Right ventricle myocardium inferior (tissue), 1 donor: ENCODE measurements around the gene MACROD2. TPM values are rescaled to one million over a fixed set of nuclear protein-coding genes. Genes with fewer than 3 reads are reported as not detected.
"Not testable (repeated sequence)": the region's sequence is repeated elsewhere in the genome, so short reads cannot be mapped to it uniquely, and the experiment has no call there.

Source experiments
- ATAC-seq: fragments of 200-7000 bp; cut with Tn5 transposase; one replicate; pipeline ENCODE4 v1.9.1; 2020; ENCODE audit warnings: mild to moderate bottlenecking, moderate library complexity
- DNase-seq: peaks from one replicate; pipeline ENCODE4 v3.0.0; 2021; ENCODE audit errors: missing footprints
- intact Hi-C: fragments of 100-400 bp; cut with DNase I; formaldehyde crosslinking; loops from one replicate; pipeline ENCODE4 v1.11.0; 2022
- total RNA-seq: library from RNA; stranded (reverse); fragmentation: NEBNext Ultra II Directional; extraction: Animal tissue kit (Norgen Biotek cat#: 25700); gene quantifications from one replicate; pipeline ENCODE4 v1.2.1, GENCODE V29; 2021
- donor health status: DM: no; HTN: yes; CAD: no; lungs with severe emphysema.

MACROD2 gene
- total RNA-seq, 1 donor from 2014 or later, result 5.0 TPM

GRCh38 chr20:15336536-15336935 lies 1341.2 kb downstream of the MACROD2 start:
- DNase-seq, result no peak
- intact Hi-C loops, result no loop called here
- no peak for ATAC-seq

GRCh38 chr20:15339264-15339663 lies 1343.9 kb downstream of the MACROD2 start:
- ATAC-seq (no peak), DNase-seq (no peak)
- intact Hi-C loops, result no loop called here

- no peak for DNase-seq
- no peak for ATAC-seq
- intact Hi-C loops, result no loop called here
These were observed 1347.7 kb downstream of the MACROD2 start for GRCh38 chr20:15342991-15343523.

- no peak for DNase-seq
- ATAC-seq, result no peak
- intact Hi-C loops, result no loop called here
These were observed 1350.0 kb downstream of the MACROD2 start for GRCh38 chr20:15345287-15345686.

GRCh38 chr20:15346657-15347280 lies 1351.5 kb downstream of the MACROD2 start:
- ATAC-seq (no peak), DNase-seq (no peak)
- intact Hi-C loops, result no loop called here

- ATAC-seq (no peak), DNase-seq (no peak)
- intact Hi-C loops, result no loop called here
These were observed 1363.7 kb downstream of the MACROD2 start for GRCh38 chr20:15359056-15359455.

GRCh38 chr20:15362849-15363248 lies 1367.5 kb downstream of the MACROD2 start:
- no peak for DNase-seq

GRCh38 chr20:15364781-15365180 lies 1369.5 kb downstream of the MACROD2 start:
- intact Hi-C loops, result no loop called here
- no peak for DNase-seq
- ATAC-seq, result no peak

More at GRCh38 chr20:15362849-15363248, 1367.5 kb downstream of the MACROD2 start:
- intact Hi-C loops, result no loop called here
- no peak for ATAC-seq

- ATAC-seq (no peak), DNase-seq (no peak)
- intact Hi-C loops, result no loop called here
These were observed 1375.1 kb downstream of the MACROD2 start for GRCh38 chr20:15370370-15370769.

- intact Hi-C loops, result no loop called here
- no peak for ATAC-seq
These were observed 1379.4 kb downstream of the MACROD2 start for GRCh38 chr20:15374682-15375081.

GRCh38 chr20:15375836-15376235 lies 1380.5 kb downstream of the MACROD2 start:
- intact Hi-C loops, result no loop called here
- no peak for ATAC-seq
- no peak for DNase-seq

More at GRCh38 chr20:15374682-15375081, 1379.4 kb downstream of the MACROD2 start:
- DNase-seq, result no peak

- ATAC-seq, intact Hi-C loops: not testable (repeated sequence)
- peak; percentile 62 for DNase-seq
These were observed 1382.3 kb downstream of the MACROD2 start for GRCh38 chr20:15377603-15378002.

GRCh38 chr20:15378151-15378550 lies 1382.8 kb downstream of the MACROD2 start:
- intact Hi-C loops, result no loop called here
- DNase-seq, result no peak
- ATAC-seq, result no peak

- DNase-seq (no peak), ATAC-seq (no peak)
- intact Hi-C loops, result no loop called here
These were observed 1384.5 kb downstream of the MACROD2 start for GRCh38 chr20:15379681-15380296.

GRCh38 chr20:15380770-15381169 lies 1385.5 kb downstream of the MACROD2 start:
- DNase-seq (no peak), ATAC-seq (no peak)

GRCh38 chr20:15387228-15387627 lies 1391.9 kb downstream of the MACROD2 start:
- DNase-seq (no peak), ATAC-seq (no peak)
- intact Hi-C loops, result no loop called here

More at GRCh38 chr20:15380770-15381169, 1385.5 kb downstream of the MACROD2 start:
- intact Hi-C loops, result no loop called here

- intact Hi-C loops, result no loop called here
- DNase-seq (no peak), ATAC-seq (no peak)
These were observed 1400.1 kb downstream of the MACROD2 start for GRCh38 chr20:15395457-15395856.

GRCh38 chr20:15396026-15396425 lies 1400.7 kb downstream of the MACROD2 start:
- ATAC-seq (no peak), DNase-seq (no peak)
- intact Hi-C loops, result no loop called here

GRCh38 chr20:15396900-15397299 lies 1401.6 kb downstream of the MACROD2 start:
- intact Hi-C loops, result no loop called here
- ATAC-seq (no peak), DNase-seq (no peak)

GRCh38 chr20:15399781-15400180 lies 1404.5 kb downstream of the MACROD2 start:
- no peak for ATAC-seq
- intact Hi-C loops, result no loop called here

More at GRCh38 chr20:15399781-15400180, 1404.5 kb downstream of the MACROD2 start:
- DNase-seq, result no peak
